Smooth muscle cell (in vitro differentiated cells): ENCODE results near the gene SH3RF1. TPM values are rescaled to one million over a fixed set of nuclear protein-coding genes. Genes with fewer than 3 reads are reported as not detected.

Source experiments
- DNase-seq: peaks from one replicate; lab custom pipeline; 2025; ENCODE audit not compliant: unreplicated experiment; lab: John Stamatoyannopoulos, UW
- H2AFZ ChIP-seq: fragments of 200-600 bp; sonication (generic); 2 replicates; pipeline ENCODE4 v1.6.0; 2016; ENCODE audit warnings: antibody characterized with exemption, low read depth, mild to moderate bottlenecking
- H3F3A ChIP-seq: fragments of 200-600 bp; sonication (generic); 2 replicates; pipeline ENCODE4 v1.6.0; 2017; ENCODE audit warnings: antibody characterized with exemption, low read depth
- H3K27ac ChIP-seq: fragments of 200-600 bp; sonication (generic); 2 replicates; pipeline ENCODE4 v1.5.1; 2016; ENCODE audit warnings: low read depth, mild to moderate bottlenecking
- H3K27me3 ChIP-seq: fragments of 200-600 bp; sonication (generic); 2 replicates; pipeline ENCODE4 v1.6.1; 2016; ENCODE audit warnings: low read depth, mild to moderate bottlenecking
- H3K36me3 ChIP-seq: fragments of 200-600 bp; sonication (generic); 2 replicates; pipeline ENCODE4 v1.5.1; 2016; ENCODE audit warnings: low read depth
- H3K4me1 ChIP-seq: fragments of 200-600 bp; sonication (generic); 2 replicates; pipeline ENCODE4 v1.5.1; 2016; ENCODE audit warnings: low read depth
- H3K4me2 ChIP-seq: fragments of 200-600 bp; sonication (generic); 2 replicates; pipeline ENCODE4 v1.6.0; 2016; ENCODE audit warnings: mild to moderate bottlenecking
- H3K4me3 ChIP-seq: fragments of 200-600 bp; sonication (generic); 2 replicates; pipeline ENCODE4 v1.5.1; 2016; ENCODE audit warnings: mild to moderate bottlenecking
- H3K79me2 ChIP-seq: fragments of 200-600 bp; sonication (generic); 2 replicates; pipeline ENCODE4 v1.6.0; 2016; ENCODE audit warnings: low read depth, mild to moderate bottlenecking
- H3K9ac ChIP-seq: fragments of 200-600 bp; sonication (generic); 2 replicates; pipeline ENCODE4 v1.6.0; 2016; ENCODE audit warnings: low read depth
- H3K9me3 ChIP-seq: fragments of 200-600 bp; sonication (generic); replicated peaks from 2 replicates; pipeline ENCODE4 v1.5.1; 2016; ENCODE audit warnings: low read depth
- H4K20me1 ChIP-seq: fragments of 200-600 bp; sonication (generic); 2 replicates; pipeline ENCODE4 v1.6.0; 2016; ENCODE audit warnings: low read depth
- CTCF ChIP-seq: fragments of 200-600 bp; sonication (generic); IDR thresholded peaks from 2 replicates; pipeline ENCODE4 v1.5.1; 2017; ENCODE audit warnings: borderline replicate concordance, mild to moderate bottlenecking, antibody characterized with exemption; ENCODE audit not compliant: insufficient read depth, poor library complexity, severe bottlenecking
- WGBS: methylation state at CpG from one replicate; pipeline ENCODE4 v1.1.7; 2016; ENCODE audit warnings: low lambda C conversion rate; 5-methylcytosine and 5-hydroxymethylcytosine counted together
- polyA plus RNA-seq: library from polyadenylated mRNA; unstranded; fragments of >200 nt; fragmentation: Nextera tagmentation; extraction: Ambion mirVana; gene quantifications from 2 replicates; pipeline ENCODE4 v1.2.1, GENCODE V29; 2016
- total RNA-seq: library from RNA; depleted of rRNA; stranded (reverse); fragments of >200 nt; gene quantifications from 2 replicates; pipeline ENCODE4 v1.2.3, GENCODE V29; 2014

SH3RF1 gene
- total and polyA plus RNA-seq, 2 experiments from 2014 or later, result 9.4 to 10.2 TPM

GRCh38 chr4:169201222-169202144 is 69.3 kb downstream of the SH3RF1 start:
- Histone ChIP-seq H3K27ac (peak overlapping the region; percentile 64), H3K4me3 (no peak overlapping the region), H3K4me1 (peaks cover 41% of the 10 kb centered on the region), H4K20me1 (peaks cover 47% of the 10 kb centered on the region), H3K4me2 (peak overlapping the region; percentile 48), H2AFZ (no peak overlapping the region), H3K79me2 (peaks cover 72% of the 10 kb centered on the region), H3K36me3 (no peaks in the 10 kb centered on the region), H3F3A (peaks cover 6% of the 10 kb centered on the region), H3K9me3 (no peaks in the 10 kb centered on the region), H3K9ac (peak overlapping the region; percentile 41), H3K27me3 (no peaks in the 10 kb centered on the region)
- WGBS, result 60% methylated on average over 5 of the region's 5 CpGs
- no peak for DNase-seq
- TF ChIP-seq CTCF, result no peak

DNA sequence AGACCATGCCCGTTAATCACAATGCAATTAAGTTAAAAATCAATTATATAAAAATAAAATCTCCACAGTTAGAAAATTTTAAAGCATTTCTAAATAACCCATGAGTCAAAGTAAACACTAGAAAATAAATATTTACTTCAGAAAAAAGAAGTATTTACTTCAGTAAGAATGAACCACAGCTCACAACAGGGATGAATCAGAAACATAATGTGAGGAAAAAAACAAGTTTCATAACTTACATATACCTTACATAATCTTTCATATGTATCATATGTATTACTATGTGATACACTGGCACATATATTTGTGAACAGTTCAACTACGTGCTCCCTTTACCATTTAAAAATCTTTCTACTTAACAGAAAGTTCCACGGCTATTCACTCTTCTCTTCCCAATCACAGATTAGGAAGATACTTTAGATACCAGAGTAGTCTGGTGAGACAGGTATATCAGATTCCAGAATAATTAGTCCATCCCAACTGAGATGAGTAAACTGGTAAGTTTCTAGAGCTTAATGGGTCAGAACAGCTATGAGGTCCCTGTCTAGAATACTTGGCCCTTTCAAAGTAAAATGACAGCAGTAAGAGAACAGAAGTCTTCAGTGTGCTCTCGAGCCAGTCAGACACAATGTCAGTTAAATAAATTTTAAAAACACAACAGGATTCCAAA is 70.3 kb downstream of the SH3RF1 start:
- Histone ChIP-seq H3F3A (peaks cover 6% of the 10 kb centered on the region), H3K27ac (peak overlapping the region; percentile 64), H3K36me3 (peaks cover 1% of the 10 kb centered on the region), H3K4me3 (no peak overlapping the region), H4K20me1 (peaks cover 42% of the 10 kb centered on the region), H3K9me3 (no peaks in the 10 kb centered on the region), H3K9ac (no peak overlapping the region), H3K27me3 (no peaks in the 10 kb centered on the region), H3K4me2 (peak overlapping the region; percentile 3), H3K79me2 (peaks cover 71% of the 10 kb centered on the region), H3K4me1 (peaks cover 41% of the 10 kb centered on the region), H2AFZ (no peak overlapping the region)
- 78% methylated on average over 4 of the region's 4 CpGs for WGBS
- no peak for TF ChIP-seq CTCF
- DNase-seq, result no peak

- no peak overlapping the region for H3K27ac ChIP-seq
- TF ChIP-seq CTCF, result no peak
- H3K27me3 ChIP-seq, result no peaks in the 10 kb centered on the region
- no peak overlapping the region for H3K9ac ChIP-seq
- DNase-seq, result no peak
- H3K4me2 ChIP-seq, result no peak overlapping the region
- H2AFZ ChIP-seq, result no peak overlapping the region
- H4K20me1 ChIP-seq, result peaks cover 42% of the 10 kb centered on the region
- peaks cover 7% of the 10 kb centered on the region for H3K36me3 ChIP-seq
- WGBS, result 91% methylated on average over 3 of the region's 3 CpGs
- H3K4me1 ChIP-seq, result peaks cover 39% of the 10 kb centered on the region
- H3K9me3 ChIP-seq, result no peaks in the 10 kb centered on the region
- no peak overlapping the region for H3K4me3 ChIP-seq
- H3F3A ChIP-seq, result peaks cover 6% of the 10 kb centered on the region
- H3K79me2 ChIP-seq, result peaks cover 68% of the 10 kb centered on the region
Observed at GRCh38 chr4:169199184-169199583, 71.6 kb downstream of the SH3RF1 start.
